Effector CD8-positive, alpha-beta T cell (primary cell): Measurements from ENCODE around the gene IL31RA.

ENCODE experiments used
- DNase-seq: peaks from one replicate; lab custom pipeline; 2025; lab: John Stamatoyannopoulos, UW

Gene IL31RA

DNA sequence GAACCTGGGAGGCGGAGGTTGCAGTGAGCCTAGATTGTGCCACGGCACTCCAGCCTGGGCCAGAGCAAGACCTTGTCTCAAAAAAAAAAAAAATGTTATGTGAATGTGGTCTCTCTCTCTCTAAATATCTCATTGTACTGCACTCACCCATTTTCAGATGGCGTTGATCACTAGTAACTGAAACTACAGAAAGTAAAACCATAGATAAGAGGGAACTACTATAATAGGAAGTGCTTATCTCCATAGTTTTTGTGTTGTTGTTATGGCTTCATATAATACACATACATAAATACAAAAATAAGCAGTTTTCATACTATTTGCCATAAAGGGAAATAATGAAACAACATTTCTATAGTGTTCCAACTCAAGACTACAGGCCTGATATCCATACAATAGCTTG is 9.1 kb downstream of the IL31RA start:
- DNase-seq = no peak

DNA sequence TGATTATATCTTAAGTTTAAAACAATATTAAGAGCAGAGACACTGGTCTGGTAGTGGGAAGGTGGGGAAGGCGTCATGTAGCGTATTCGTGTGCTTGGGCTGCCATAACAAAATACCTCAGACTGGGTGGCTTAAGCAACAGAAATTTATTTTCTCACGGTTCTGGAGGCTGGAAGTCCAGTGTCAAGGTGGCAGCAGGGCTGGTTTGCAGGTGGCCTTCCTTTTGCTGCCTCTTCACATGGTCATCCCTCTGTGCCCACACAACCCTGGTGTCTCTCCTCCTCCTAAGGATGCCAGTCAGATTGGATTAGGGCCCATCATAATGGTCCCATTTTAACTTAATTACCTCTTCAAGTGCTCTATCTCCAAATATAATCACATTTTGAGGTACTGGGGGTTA is 9.6 kb downstream of the IL31RA start:
- no peak for DNase-seq

DNA sequence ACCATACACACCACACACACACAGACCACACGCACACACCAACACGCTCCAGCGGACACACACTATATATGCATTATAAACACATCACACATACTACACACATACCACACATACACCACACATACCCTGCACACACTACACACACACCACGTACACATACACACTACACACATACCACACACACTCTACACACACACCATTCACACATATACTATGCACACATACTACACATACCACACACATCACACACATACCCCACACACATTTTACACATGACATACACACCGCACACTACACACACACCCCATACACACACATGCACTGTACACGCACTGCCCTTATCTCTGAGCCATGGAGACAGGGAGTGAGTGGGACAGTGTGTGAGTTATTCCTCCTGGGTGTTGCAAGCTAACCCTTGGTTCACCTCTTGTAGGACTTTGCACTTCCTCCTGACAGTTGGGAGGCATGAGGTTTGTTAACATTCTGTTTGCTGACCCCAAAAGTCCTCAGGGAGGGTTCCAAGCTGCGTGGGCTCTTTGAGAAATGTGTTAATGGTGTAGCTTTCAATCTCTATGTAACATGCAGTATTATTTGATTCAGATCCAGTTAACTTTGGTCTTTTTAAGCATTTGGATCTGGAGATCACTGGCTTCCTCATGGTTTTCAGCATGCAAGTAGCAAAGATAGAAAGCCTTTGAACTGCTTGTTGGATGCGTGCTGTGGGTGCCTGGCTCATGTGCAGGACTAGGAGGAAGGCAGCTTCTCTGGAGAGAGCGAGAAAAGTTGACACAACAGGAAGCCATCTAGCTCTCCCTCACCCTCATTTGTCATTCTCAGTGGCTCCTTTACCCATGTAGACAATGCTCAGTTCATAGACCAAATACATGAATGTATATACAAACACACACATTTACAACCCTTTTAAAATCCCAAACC is 13.7 kb downstream of the IL31RA start:
- DNase-seq = no peak

DNA sequence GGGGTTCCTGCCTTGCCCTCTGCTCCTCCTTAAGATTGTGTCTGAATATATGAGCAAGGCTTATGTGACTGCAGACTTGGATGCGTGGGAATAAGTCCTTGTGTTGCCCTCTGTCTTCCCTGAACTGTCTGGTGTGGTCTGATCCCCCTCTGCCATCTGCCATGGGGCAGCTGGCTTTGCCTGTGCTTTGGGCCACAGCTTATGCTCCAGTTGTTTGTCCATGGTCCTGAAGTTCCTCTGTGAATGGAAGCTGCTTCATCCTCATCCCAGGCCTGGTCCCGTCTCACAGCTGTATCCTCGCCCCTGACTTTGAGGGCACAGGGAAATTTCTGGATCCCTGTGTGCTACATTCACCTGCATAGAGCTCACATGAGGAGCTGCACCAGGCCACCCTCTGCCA is 14.7 kb downstream of the IL31RA start:
- DNase-seq = no peak

DNA sequence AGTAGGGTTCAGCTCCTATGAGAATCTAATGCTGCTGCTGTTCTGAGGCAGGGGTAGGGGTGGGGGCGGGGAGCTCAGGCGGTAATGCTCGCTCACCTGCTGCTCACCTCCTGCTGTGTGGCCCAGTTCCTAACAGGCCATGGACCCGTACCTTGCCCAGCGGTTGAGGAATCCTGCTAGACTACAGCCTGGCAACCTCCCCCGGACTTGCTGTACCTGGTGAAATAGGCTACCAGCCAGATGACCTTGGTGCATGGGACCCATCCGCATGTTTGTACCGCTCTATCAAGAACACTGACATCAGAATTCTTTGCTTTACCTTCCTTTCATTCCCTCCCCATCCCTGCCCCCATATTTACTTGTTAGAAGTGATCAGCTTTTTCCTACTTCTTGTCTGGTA is 15.3 kb downstream of the IL31RA start:
- DNase-seq = no peak

DNA sequence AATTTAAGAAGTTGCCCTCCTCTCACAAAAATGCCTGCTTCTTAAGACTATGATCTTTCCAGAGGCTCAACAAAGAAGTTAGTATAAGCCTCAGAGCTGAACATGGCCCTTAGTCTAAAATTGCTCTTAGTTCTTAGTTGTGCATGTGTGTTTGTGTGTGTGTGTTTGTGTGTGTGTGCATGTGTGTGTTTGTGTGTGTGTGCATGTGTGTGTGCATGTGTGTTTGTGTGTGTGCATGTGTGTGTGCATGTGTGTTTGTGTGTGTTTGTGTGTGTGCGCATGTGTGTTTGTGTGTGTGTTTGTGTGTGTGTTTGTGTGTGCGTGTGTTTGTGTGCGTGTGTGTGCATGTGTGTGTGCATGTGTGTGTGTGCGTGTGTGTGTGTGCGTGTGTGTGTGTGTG is 15.8 kb downstream of the IL31RA start:
- no peak for DNase-seq

GRCh38 chr5:55868846-55869245 is 17.7 kb downstream of the IL31RA start:
- no peak for DNase-seq

DNA sequence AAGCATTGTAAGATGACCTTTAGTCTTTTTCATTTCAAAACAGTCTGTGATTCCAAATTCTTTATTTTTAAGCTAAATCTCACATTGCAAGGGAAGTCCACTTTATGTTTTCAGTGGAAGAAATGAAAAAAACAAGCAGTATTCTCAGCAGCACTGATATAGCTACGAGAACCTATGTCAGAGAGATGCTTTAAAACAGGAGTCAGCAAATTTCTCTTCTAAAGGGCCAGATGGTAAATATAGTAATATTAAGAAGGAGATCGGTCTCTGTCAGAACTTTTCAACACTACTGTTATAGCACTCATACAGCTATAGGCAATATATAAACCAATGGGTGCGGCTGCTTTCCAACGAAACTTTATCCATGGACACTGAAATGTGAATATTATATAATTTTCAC is 18.7 kb downstream of the IL31RA start:
- no peak for DNase-seq

DNA sequence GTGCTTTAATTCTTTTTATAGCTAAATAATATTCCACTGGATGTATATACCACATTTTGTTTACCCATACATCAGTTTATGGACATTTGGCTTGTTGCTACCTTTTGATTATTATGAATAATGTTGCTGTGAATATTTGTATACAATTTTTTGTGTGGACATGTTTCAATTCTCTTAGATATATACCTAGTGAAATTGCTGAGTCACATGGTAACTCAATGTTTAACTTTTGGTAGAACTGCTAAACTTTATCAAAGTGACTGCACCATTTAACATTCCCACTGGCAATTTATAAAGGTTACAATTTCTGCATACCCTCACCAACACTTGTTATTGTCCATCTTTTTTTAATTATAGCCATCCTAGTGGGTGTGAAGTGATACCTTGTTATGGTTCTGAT is 22.1 kb downstream of the IL31RA start:
- no peak for DNase-seq

DNA sequence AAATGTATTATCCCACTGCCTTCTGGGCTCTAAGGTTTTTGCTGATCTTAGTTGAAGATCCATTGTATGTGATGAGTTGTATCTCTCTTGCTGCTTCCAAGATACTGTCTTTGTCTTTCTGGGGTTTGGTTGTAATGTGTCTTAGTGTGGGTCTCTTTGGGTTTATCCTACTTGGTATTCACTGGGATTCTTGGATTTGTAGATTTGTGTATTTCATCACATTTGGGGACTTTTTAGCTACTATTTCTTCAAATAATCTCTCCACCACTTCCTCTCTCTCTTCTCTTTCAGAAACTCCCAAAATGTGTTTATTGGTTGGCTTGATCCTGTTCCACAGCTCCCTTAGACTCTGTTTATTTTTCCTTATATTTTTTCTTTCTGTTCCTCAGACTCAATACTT is 26.5 kb downstream of the IL31RA start:
- no peak for DNase-seq

- no peak for DNase-seq
These were observed 29.3 kb downstream of the IL31RA start for GRCh38 chr5:55880453-55880852.

DNA sequence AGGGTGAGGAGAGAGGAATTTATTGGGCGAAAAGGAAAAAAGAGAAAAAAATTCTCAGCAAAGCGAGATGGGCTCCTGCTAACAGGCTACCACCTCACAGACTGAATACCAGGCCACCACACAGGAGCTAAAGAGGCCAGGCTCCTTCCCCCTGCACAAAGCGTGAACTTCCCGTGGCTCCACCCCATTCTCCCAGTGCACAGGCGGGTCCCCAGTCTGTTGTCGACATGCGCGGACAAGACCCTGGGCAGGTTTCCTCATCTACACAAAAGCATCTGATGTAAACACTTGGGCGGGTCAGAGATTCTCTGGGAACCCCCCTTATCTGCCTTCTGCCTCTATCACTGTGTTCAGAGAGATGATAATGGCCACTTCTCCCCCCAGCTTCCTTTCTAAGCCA is 34.2 kb downstream of the IL31RA start:
- no peak for DNase-seq

DNA sequence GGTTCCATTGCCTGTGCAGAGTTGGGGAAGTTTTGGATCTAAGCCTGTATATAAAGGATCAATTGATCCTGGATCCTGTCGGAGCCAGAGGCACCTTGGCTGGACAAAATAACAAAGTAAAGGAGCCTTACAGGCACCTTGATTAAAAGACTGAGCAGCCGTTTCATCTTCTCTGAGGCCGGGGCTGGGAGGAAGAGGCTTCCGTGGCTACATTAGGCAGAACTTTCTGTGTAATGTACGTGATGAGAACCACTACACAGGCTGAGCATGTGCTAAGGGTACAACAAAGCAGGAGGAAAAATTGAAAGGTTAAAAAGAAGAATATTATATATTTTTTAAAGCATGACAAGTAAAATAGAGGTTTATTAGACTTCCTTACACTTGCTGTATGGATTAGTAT is 37.0 kb downstream of the IL31RA start:
- DNase-seq = no peak

DNA sequence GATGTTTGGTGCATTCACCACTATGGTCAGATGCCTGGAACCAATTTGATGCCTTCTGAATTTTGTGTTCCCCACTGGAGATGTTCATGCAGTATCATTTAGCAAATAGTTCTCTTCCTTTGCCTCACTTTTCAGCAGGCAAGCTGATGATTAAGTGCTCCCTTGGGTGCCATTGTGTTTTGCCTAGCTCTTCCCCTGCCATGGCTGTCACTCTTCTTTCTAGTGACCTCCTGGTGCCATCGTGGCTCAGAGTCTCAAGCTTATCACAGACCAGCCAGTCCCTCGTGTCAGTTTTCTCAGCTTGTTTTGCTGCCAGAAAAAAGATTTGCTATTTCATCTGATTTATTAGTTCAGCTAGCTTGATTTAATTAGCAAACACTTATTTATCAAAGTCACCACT is 41.3 kb downstream of the IL31RA start:
- DNase-seq = no peak

- no peak for DNase-seq
These were observed 43.0 kb downstream of the IL31RA start for GRCh38 chr5:55894135-55894534.

DNA sequence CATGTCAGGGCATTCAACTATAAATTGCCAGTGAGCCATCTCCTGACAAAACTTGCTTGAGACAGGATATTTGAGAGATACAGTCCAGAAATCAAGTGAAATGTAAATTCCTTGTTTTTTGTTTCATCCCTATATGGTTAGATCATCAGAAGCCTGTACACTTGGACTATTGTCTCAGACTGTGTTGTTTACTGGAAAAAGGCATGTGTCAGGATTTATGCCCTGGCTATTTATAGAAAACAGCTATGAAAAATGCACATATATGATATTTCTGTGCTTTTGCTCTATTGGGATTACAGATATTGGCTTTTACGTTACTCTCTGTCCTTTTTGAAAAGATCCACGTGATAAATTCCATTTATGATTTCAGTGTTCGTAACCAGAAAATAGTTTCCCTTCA is 44.2 kb downstream of the IL31RA start:
- no peak for DNase-seq

DNA sequence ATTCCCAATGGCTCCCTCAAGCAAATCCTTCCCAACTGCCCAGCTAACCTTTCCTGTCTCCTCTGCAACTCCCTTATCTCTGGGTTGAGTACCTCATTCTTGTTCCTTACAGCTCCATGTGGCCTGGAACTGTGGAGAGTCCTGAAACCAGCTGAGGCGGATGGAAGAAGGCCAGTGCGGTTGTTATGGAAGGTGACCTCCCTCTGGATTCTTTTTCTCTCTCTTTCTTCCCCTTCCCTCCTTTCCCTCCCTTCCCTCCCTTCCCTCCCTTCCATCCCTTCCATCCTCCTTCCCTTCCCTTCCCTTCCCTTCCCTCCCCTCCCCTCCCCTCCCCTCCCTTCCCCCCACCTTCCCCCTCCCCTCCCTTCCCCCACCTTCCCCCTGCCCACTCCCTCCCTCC is 45.1 kb downstream of the IL31RA start:
- DNase-seq = no peak

DNA sequence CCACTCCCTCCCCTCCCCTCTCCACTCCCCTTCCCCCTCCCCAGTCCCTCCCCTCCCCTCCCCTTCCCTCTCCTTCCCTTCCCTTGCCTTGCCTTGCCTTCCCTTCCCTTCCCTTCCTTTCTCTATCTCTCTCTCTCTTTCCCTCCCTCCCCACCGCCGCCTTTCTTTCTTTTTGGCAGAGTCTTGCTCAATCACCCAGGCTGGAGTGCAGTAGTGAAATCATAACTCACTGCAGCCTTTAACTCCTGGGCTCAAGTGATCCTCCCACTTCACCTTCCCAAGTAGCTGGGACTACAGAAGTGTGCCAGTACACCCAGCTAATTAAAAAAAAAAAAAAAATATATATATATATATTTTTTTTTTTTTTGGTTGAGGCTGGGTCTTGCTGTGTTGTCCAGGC is 45.5 kb downstream of the IL31RA start:
- DNase-seq = no peak

GRCh38 chr5:55897206-55897894 is 46.2 kb downstream of the IL31RA start:
- no peak for DNase-seq

DNA sequence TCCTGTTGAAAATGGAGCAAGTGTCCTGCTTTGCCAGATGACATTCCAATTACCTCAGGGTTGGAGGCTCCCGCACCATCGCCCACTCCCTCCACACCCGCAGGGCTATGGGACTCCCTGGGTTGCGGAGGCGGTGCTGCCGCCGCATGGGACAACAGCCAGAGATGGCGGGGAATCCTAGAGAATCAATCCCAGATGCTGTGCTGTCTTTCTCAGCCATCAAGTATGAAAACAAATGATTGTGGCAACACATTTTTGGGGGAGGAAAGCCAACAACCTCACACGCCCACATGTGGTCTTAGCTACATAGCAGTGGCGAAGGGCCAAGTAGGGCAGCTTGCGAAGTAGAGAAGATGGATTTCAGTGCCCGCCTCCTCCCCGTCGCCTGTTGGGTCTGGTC is 46.7 kb downstream of the IL31RA start:
- DNase-seq = no peak

GRCh38 chr5:55899344-55899743 is 48.2 kb downstream of the IL31RA start:
- no peak for DNase-seq

GRCh38 chr5:55900068-55900467 is 48.9 kb downstream of the IL31RA start:
- DNase-seq = no peak

- no peak for DNase-seq
These were observed 49.6 kb downstream of the IL31RA start for GRCh38 chr5:55900776-55901175.
